ENCODE measurements around the gene PRMT1.

DNA sequence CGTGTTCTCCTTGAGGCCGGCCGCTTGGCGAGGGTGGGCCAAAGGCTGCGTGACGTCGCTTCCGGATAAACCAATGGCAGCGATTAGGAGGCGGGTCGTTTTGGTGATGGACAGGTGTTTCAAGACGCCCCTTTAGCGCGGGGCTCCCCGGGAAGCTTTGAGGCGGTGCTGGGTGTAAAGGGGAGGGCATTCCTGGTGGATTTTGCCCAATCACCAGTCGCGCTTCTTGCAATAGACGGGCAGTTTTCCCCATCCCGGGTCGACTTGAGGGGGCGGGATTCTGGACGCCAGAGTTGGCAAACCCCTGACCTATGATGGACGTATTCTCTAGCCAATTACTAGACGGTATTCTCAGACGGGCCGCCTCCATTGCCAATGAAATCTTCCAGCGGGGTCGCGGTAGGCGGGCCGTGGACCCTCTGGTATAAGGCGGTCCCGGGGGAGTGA lies 264 bp upstream of the PRMT1 start:
- TF ChIP-seq, protein P1, sequence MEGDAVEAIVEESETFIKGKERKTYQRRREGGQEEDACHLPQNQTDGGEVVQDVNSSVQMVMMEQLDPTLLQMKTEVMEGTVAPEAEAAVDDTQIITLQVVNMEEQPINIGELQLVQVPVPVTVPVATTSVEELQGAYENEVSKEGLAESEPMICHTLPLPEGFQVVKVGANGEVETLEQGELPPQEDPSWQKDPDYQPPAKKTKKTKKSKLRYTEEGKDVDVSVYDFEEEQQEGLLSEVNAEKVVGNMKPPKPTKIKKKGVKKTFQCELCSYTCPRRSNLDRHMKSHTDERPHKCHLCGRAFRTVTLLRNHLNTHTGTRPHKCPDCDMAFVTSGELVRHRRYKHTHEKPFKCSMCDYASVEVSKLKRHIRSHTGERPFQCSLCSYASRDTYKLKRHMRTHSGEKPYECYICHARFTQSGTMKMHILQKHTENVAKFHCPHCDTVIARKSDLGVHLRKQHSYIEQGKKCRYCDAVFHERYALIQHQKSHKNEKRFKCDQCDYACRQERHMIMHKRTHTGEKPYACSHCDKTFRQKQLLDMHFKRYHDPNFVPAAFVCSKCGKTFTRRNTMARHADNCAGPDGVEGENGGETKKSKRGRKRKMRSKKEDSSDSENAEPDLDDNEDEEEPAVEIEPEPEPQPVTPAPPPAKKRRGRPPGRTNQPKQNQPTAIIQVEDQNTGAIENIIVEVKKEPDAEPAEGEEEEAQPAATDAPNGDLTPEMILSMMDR (IDR thresholded peaks at IDR 0.05): no peak
- TF ChIP-seq EZH2 (IDR thresholded peaks at IDR 0.05; ENCODE audit: borderline replicate concordance, insufficient read depth, low read depth, low read length, poor library complexity, severe bottlenecking): no peak

Data from B cell (primary cell).